GM18505 (cell line): Measurements from ENCODE around the gene TNFRSF11A.

Experiments used
- ATAC-seq: cut with Tn5 transposase; IDR thresholded peaks from one replicate; pipeline ENCODE4 v1.9.1; 2021; ENCODE audit not compliant: unreplicated experiment
- POLR2A ChIP-seq: IDR thresholded peaks from 4 replicates; pipeline ENCODE4 v1.6.1; 2011; ENCODE audit warnings: borderline replicate concordance; ENCODE audit not compliant: insufficient read depth, insufficient read length; ENCODE audit errors: extremely low read depth

Gene TNFRSF11A

DNA sequence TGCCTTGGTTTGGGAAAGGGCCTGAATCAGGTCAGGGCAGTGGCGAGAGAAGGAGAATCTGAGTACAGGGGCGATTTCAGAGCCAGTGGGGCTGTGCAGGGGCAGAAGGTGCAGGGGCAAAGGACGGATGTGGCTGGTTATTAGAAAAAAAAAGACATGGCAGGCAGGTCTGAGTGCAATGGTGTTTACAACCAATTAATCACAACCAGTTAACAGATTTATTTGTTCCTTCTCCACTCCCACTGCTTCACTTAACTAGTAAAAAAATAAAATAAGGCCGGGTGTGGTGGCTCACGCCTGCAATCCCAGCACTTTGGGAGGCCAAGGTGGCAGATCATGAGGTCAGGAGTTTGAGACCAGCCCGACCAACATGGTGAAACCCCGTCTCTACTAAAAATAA lies 5.5 kb downstream of the TNFRSF11A start:
- TF ChIP-seq POLR2A: no peak
- ATAC-seq: no peak

- ATAC-seq: no peak
- TF ChIP-seq POLR2A: no peak
Measured at GRCh38 chr18:62331581-62332356, 6.7 kb downstream of the TNFRSF11A start.

DNA sequence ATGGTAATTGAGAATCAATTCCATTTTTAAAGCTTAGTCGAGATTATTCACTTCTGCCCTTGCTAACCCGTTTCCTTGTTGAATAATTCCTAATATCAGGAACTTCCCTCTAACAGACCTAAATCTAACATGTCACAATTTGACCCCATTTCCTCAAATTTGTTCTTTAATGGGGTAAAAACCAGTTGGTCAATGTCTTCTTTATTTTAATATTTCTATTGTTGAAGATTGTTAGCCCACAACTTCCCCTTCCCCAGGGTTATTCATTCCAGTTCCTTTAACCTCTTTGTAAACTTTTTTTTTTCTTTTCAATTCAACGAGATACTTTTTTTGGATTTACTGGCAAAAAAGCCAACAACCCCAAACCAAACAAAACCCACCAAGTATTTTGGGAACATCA lies 7.3 kb downstream of the TNFRSF11A start:
- TF ChIP-seq POLR2A: no peak
- no peak for ATAC-seq

- no peak for ATAC-seq
- no peak for TF ChIP-seq POLR2A
Measured at GRCh38 chr18:62332964-62333695, 8.0 kb downstream of the TNFRSF11A start.

DNA sequence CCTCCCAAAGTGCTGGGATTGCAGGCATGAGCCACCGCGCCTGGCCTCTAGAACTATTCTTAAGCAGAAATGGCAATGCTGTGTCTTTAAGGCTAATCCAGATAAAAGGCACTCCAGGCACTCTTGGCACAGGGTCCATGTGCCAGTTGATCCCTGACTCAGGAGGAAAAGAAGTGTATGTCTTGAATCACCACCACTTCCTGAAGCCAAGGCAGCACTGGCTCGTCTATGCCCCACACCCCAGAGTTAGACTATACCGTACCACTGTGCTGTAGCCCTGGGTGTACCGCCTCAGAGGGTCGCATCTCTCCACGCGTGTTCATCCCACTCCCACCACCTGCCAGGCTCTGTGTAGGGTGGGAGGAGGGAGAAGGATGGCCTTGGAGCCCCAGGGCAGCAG lies 9.0 kb downstream of the TNFRSF11A start:
- TF ChIP-seq POLR2A: no peak
- ATAC-seq: no peak

- no peak for ATAC-seq
- TF ChIP-seq POLR2A: no peak
Measured at GRCh38 chr18:62335494-62335893, 10.4 kb downstream of the TNFRSF11A start.

GRCh38 chr18:62336618-62337017 lies 11.5 kb downstream of the TNFRSF11A start:
- no peak for TF ChIP-seq POLR2A
- no peak for ATAC-seq

GRCh38 chr18:62337336-62337735 lies 12.2 kb downstream of the TNFRSF11A start:
- ATAC-seq: no peak
- no peak for TF ChIP-seq POLR2A

GRCh38 chr18:62338446-62339105 lies 13.5 kb downstream of the TNFRSF11A start:
- no peak for TF ChIP-seq POLR2A
- no peak for ATAC-seq

- no peak for ATAC-seq
- TF ChIP-seq POLR2A: no peak
Measured at GRCh38 chr18:62339106-62339988, 14.2 kb downstream of the TNFRSF11A start.

DNA sequence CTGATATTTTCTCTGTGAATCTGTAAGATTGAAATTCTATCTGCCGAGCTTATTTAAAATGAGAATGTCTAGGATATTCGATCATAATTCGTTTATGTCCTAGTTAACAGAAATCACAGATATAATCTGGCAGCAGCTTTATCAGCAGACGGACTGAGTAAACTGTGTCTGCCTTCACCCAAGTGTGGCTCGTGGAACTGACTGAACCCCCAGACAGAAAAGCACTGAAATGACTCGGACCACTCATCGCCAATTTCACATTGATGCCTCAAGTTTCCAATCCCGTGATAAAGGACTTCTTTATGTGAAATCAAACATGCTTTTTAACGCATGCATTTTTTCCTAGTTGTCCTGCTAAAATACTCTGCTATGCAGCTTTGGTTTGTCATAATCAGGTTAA lies 15.9 kb downstream of the TNFRSF11A start:
- no peak for TF ChIP-seq POLR2A
- no peak for ATAC-seq

- no peak for ATAC-seq
- TF ChIP-seq POLR2A: no peak
Measured at GRCh38 chr18:62341473-62341872, 16.4 kb downstream of the TNFRSF11A start.

- no peak for TF ChIP-seq POLR2A
- ATAC-seq: no peak
Measured at GRCh38 chr18:62342884-62343283, 17.8 kb downstream of the TNFRSF11A start.
